GM10266 (cell line): ENCODE measurements around the gene SMPDL3A.

ENCODE experiments used
- DNase-seq: peaks from one replicate; pipeline ENCODE4 v3.0.0; 2012; ENCODE audit errors: extremely low spot score
- CTCF ChIP-seq: IDR thresholded peaks from 2 replicates; pipeline ENCODE4 v1.5.1; 2012; ENCODE audit warnings: mild to moderate bottlenecking, low read depth; ENCODE audit not compliant: control insufficient read depth, insufficient read depth; ENCODE audit errors: missing control alignments

Gene SMPDL3A

DNA sequence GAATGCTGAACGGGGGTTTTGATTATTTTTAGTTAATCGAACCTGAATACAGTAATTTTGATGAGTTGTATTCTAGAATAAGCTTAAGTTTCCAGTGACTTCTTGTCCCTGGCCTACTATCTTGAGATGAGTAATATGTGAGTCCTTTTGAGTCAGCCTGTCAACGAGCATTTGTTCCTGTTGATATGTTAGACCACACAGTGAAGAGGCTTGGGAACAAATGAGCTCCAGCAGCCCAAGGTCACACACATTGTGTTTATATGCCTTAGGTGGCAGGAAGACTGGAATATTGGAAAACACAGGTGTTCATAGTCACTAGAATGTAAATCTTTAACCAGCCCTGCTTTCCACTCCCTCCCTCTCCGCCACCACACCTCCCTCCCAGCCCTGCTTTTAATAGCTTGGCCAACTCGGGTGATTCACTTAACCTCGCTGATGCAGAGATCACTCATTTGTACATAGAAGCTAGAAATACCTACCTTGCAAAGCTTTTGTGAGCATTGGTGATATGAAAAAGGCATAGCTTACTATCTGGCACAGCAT is 9.1 kb downstream of the SMPDL3A start:
- TF ChIP-seq CTCF = no peak
- DNase-seq = no peak

- no peak for TF ChIP-seq CTCF
- no peak for DNase-seq
Measured at GRCh38 chr6:122799140-122799745, 10.2 kb downstream of the SMPDL3A start.

GRCh38 chr6:122799916-122800686 is 11.0 kb downstream of the SMPDL3A start:
- no peak for DNase-seq
- no peak for TF ChIP-seq CTCF

- TF ChIP-seq CTCF = no peak
- no peak for DNase-seq
Measured at GRCh38 chr6:122800906-122801305, 11.8 kb downstream of the SMPDL3A start.

DNA sequence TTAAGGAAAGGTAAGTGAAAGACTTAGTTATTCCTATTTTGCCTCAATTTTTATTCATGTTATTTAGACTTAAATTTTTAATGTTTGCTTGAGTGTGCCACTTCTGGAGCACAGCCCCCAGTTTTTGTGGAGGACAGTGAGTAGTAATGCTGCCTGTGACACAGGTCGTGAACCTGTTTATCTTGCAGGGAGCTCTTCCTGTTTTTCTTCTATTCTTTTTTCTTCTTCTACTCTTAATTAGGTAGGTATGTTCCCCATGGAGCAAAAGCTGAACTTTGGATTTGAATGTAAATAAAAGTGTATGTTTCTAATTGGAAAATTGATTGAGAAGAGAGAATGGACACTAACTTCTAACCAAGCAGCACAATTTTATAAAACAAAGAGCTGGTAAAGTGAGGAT is 12.3 kb downstream of the SMPDL3A start:
- no peak for DNase-seq
- TF ChIP-seq CTCF = no peak

DNA sequence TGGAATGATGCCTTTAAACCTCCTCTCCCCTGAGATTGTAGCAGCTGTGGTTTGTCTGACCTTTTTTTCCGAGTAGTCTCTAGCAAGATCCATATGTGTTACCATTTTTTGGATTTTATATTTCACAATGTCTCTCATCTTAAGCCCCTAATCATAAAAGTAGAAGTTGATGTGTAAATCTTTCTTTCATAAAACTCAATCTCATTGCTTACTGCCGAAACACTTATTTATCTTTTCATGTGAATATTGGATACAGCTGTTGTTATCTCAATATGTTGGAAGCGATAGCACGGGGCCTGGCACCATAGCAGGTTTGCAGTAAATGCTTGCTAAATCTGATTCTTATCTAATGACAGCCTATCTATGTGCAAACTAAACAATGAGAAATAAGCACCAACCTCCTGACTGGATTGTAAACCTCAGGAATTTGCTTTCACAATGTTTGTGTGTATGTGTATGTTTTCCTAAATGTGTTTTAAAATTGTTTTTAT is 14.2 kb downstream of the SMPDL3A start:
- no peak for TF ChIP-seq CTCF
- no peak for DNase-seq
